ENCODE data around the gene SIPA1L3.

SIPA1L3 gene

DNA sequence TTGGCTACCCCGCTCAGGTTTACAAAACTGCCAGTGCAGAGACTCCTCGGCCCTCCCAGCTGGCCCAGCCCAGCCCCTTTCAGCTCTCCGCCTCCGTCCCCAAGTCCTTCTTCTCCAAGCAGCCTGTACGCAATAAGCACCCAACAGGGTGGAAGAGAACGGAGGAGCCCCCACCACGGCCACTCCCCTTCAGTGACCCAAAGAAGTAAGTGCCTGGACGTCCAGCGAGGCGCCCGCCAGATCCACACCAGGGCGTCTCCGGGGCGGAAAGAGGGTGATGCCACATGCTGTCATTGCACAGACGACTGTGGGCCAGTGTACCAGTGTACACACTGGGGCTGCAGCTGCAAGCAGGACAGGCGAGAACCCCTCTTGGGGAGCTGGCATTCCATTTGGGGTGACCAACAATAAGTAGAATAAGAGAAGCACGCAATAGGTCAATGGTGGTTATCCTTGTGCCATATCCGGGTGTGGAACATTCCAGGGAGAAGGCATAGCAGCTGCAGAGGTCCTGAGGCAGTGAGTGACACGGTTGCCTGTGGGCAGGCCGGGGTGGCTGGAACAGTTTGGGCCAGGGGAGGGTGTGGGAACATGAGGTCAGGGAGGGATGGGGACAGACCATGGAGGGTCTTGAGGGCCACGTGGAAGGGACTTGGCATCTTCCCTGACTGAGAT lies 275.7 kb downstream of the SIPA1L3 start:
- H3K9me3 ChIP-seq (ENCODE audit: insufficient read depth, low read length) = no peaks in the 10 kb centered on the region
- H3K4me3 ChIP-seq (ENCODE audit: insufficient read depth, low read length, poor library complexity, severe bottlenecking) = no peak overlapping the region
- TF ChIP-seq EZH2phosphoT487 (conservative IDR thresholded peaks at IDR 0.05; ENCODE audit: low read length) = no peak
- TF ChIP-seq, protein P1, sequence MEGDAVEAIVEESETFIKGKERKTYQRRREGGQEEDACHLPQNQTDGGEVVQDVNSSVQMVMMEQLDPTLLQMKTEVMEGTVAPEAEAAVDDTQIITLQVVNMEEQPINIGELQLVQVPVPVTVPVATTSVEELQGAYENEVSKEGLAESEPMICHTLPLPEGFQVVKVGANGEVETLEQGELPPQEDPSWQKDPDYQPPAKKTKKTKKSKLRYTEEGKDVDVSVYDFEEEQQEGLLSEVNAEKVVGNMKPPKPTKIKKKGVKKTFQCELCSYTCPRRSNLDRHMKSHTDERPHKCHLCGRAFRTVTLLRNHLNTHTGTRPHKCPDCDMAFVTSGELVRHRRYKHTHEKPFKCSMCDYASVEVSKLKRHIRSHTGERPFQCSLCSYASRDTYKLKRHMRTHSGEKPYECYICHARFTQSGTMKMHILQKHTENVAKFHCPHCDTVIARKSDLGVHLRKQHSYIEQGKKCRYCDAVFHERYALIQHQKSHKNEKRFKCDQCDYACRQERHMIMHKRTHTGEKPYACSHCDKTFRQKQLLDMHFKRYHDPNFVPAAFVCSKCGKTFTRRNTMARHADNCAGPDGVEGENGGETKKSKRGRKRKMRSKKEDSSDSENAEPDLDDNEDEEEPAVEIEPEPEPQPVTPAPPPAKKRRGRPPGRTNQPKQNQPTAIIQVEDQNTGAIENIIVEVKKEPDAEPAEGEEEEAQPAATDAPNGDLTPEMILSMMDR (IDR thresholded peaks at IDR 0.05; ENCODE audit: insufficient read depth, low read length, poor library complexity, severe bottlenecking) = no peak
- H3K36me3 ChIP-seq (ENCODE audit: low read length) = peaks cover 8% of the 10 kb centered on the region
- no peaks in the 10 kb centered on the region for H3K79me2 ChIP-seq (ENCODE audit: insufficient read depth, low read length)
- no peaks in the 10 kb centered on the region for H3F3A ChIP-seq (ENCODE audit: insufficient read depth)
- no peak overlapping the region for H2AFZ ChIP-seq (ENCODE audit: low read depth, low read length, severe bottlenecking)
- H4K20me1 ChIP-seq (ENCODE audit: low read depth, low read length) = no peaks in the 10 kb centered on the region
- no peak overlapping the region for H3K9ac ChIP-seq (ENCODE audit: low read length)
- no peaks in the 10 kb centered on the region for H3K27me3 ChIP-seq (ENCODE audit: low read length)
- H3K4me2 ChIP-seq (ENCODE audit: low read depth, low read length, poor library complexity, severe bottlenecking) = no peak overlapping the region
- H3K27ac ChIP-seq (ENCODE audit: low read depth, low read length) = no peak overlapping the region
- H3K9me2 ChIP-seq (replicated peaks; ENCODE audit: insufficient read depth, low read length) = no peaks in the 10 kb centered on the region

DNA sequence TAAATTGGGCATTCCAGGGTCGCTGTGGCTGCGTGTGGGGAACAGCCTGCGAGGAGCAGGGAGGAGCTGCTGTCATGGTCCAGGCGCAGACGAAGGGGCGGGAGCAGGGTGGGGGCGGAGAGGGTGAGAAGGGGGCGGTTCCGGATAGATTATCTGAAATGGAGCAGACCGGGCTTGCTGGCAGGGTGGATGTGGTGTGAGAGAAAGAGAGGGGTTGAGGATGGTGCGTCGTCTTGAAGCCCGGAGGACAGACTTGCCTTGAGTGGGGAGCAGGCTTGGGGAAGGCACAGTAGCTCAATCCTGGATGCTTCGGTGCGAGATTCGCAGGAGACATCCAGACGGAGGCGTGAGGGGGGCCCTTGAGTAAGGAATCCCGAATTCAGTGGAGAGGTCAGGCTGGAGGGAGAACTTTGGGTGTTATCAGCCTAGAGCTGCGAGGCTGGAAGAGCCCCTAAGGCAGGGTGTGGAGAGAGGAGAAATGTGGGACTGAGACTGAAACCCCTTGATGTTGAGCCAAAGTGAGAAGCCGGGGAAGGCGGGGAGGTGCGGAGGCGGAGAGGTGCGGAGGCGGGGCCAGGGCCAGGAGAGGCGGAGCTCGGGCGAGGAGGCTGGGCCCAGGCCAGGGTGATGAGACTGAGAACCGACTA lies 276.4 kb downstream of the SIPA1L3 start:
- Histone ChIP-seq H3K4me3 (ENCODE audit: insufficient read depth, low read length, poor library complexity, severe bottlenecking) (no peak overlapping the region), H3K36me3 (ENCODE audit: low read length) (peaks cover 8% of the 10 kb centered on the region), H4K20me1 (ENCODE audit: low read depth, low read length) (no peaks in the 10 kb centered on the region), H3K4me2 (ENCODE audit: low read depth, low read length, poor library complexity, severe bottlenecking) (no peak overlapping the region), H3K9me3 (ENCODE audit: insufficient read depth, low read length) (no peaks in the 10 kb centered on the region), H2AFZ (ENCODE audit: low read depth, low read length, severe bottlenecking) (no peak overlapping the region), H3K27ac (ENCODE audit: low read depth, low read length) (no peak overlapping the region), H3F3A (ENCODE audit: insufficient read depth) (no peaks in the 10 kb centered on the region), H3K9me2 (replicated peaks; ENCODE audit: insufficient read depth, low read length) (no peaks in the 10 kb centered on the region), H3K27me3 (ENCODE audit: low read length) (no peaks in the 10 kb centered on the region), H3K9ac (ENCODE audit: low read length) (no peak overlapping the region), H3K79me2 (ENCODE audit: insufficient read depth, low read length) (no peaks in the 10 kb centered on the region)
- TF ChIP-seq, protein P1 (IDR thresholded peaks at IDR 0.05; ENCODE audit: insufficient read depth, low read length, poor library complexity, severe bottlenecking) = no peak
- TF ChIP-seq EZH2phosphoT487 (conservative IDR thresholded peaks at IDR 0.05; ENCODE audit: low read length) = no peak

DNA sequence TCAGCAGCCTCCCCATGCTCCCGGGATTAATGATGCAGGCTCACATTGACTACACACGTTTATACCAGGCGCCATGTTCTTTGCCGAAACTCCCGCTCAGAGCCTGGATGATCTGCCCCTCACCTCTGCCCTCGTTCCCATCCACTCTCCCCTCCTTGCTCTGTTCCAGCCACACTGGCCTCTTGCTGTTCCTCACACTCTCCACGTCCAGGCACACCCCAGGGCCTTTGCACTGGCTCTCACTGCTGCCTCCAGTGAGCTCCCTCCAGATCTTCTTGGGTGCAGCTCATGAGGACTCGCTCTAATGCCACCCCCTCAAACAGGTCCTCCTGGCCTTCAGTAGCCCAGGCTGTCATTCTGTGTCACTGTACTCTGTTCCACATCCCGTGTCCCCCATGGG lies 277.8 kb downstream of the SIPA1L3 start:
- Histone ChIP-seq H2AFZ (ENCODE audit: low read depth, low read length, severe bottlenecking) (no peak overlapping the region), H3K4me2 (ENCODE audit: low read depth, low read length, poor library complexity, severe bottlenecking) (no peak overlapping the region), H3K4me3 (ENCODE audit: insufficient read depth, low read length, poor library complexity, severe bottlenecking) (no peak overlapping the region), H3K9me3 (ENCODE audit: insufficient read depth, low read length) (no peaks in the 10 kb centered on the region), H3F3A (ENCODE audit: insufficient read depth) (no peaks in the 10 kb centered on the region), H3K27ac (ENCODE audit: low read depth, low read length) (no peak overlapping the region), H3K36me3 (ENCODE audit: low read length) (peaks cover 5% of the 10 kb centered on the region), H3K9me2 (replicated peaks; ENCODE audit: insufficient read depth, low read length) (no peaks in the 10 kb centered on the region), H4K20me1 (ENCODE audit: low read depth, low read length) (no peaks in the 10 kb centered on the region), H3K79me2 (ENCODE audit: insufficient read depth, low read length) (no peaks in the 10 kb centered on the region), H3K9ac (ENCODE audit: low read length) (no peak overlapping the region), H3K27me3 (ENCODE audit: low read length) (no peaks in the 10 kb centered on the region)
- no peak for TF ChIP-seq EZH2phosphoT487 (conservative IDR thresholded peaks at IDR 0.05; ENCODE audit: low read length)
- TF ChIP-seq, protein P1 (IDR thresholded peaks at IDR 0.05; ENCODE audit: insufficient read depth, low read length, poor library complexity, severe bottlenecking) = no peak

Measured in SU-DHL-6 (cell line).